Activated CD8-positive, alpha-beta memory T cell treated with anti-CD3 and anti-CD28 coated beads for 36 hours (primary cell): ENCODE results near the gene CPA1. TPM values are rescaled to one million over a fixed set of nuclear protein-coding genes. Genes with fewer than 3 reads are reported as not detected.

ENCODE experiments used
- total RNA-seq, 2 experiments: library from RNA; stranded (reverse); gene quantifications; one replicate each; pipeline ENCODE4 v1.2.3, GENCODE V29; 2021

The CPA1 gene
- total RNA-seq, 2 experiments from 2014 or later: not detected

Other genes starting within 250 kb of the CPA1 start
- gene TMEM209, start 175.1 kb upstream of the CPA1 start, total RNA-seq: 10 to 100 TPM; 49.7 to 52.0 TPM
- gene SSMEM1, start 172.6 kb upstream of the CPA1 start, total RNA-seq: not detected
- gene CPA2, start 113.6 kb upstream of the CPA1 start, total RNA-seq: not detected
- not detected for gene CPA4, start 87.3 kb upstream of the CPA1 start, total RNA-seq
- 1 to 10 TPM; 2.1 to 3.2 TPM for gene CPA5, start 35.7 kb upstream of the CPA1 start, total RNA-seq
- gene CEP41, start 60.5 kb downstream of the CPA1 start, total RNA-seq: 10 to 100 TPM; 21.6 to 22.3 TPM
- gene MEST, start 111.6 kb downstream of the CPA1 start, total RNA-seq: 1 to 10 TPM; 4.3 to 7.0 TPM